C4-2B (cell line): ENCODE data around the gene ARHGEF12.

ENCODE experiments used
- H3K27ac ChIP-seq: fragments of 450-650 bp; 2 replicates; pipeline ENCODE4 v1.5.1; 2017
- ZFX ChIP-seq: fragments of 450-650 bp; IDR thresholded peaks from 2 replicates; pipeline ENCODE4 v1.6.1; 2017
- TF ChIP-seq, protein P1 (sequence below): fragments of 450-650 bp; conservative IDR thresholded peaks from 2 replicates; pipeline ENCODE4 v1.5.1; 2017; ENCODE audit warnings: mild to moderate bottlenecking

Gene ARHGEF12

DNA sequence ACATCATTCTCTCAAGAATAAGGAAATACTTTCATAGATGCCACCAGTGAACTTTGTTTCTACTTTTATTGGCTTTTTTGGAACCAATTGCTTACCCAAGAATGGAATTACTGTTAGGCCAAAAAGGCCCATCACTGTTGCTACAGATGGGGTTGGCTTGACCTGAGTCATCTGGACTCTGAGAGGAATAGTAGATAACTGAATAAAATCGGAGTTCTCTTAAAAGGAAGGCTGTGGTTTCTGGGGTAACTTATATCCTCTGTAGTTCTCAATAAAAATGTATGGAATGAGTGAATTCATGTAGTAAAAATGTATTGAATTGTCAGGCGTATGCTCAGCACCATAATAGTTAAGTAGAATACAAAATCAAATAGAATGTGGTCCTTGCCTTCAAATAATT, 56.6 kb downstream of the ARHGEF12 start:
- TF ChIP-seq, protein P1, sequence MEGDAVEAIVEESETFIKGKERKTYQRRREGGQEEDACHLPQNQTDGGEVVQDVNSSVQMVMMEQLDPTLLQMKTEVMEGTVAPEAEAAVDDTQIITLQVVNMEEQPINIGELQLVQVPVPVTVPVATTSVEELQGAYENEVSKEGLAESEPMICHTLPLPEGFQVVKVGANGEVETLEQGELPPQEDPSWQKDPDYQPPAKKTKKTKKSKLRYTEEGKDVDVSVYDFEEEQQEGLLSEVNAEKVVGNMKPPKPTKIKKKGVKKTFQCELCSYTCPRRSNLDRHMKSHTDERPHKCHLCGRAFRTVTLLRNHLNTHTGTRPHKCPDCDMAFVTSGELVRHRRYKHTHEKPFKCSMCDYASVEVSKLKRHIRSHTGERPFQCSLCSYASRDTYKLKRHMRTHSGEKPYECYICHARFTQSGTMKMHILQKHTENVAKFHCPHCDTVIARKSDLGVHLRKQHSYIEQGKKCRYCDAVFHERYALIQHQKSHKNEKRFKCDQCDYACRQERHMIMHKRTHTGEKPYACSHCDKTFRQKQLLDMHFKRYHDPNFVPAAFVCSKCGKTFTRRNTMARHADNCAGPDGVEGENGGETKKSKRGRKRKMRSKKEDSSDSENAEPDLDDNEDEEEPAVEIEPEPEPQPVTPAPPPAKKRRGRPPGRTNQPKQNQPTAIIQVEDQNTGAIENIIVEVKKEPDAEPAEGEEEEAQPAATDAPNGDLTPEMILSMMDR, result no peak
- TF ChIP-seq ZFX, result no peak
- H3K27ac ChIP-seq, result no peak overlapping the region

DNA sequence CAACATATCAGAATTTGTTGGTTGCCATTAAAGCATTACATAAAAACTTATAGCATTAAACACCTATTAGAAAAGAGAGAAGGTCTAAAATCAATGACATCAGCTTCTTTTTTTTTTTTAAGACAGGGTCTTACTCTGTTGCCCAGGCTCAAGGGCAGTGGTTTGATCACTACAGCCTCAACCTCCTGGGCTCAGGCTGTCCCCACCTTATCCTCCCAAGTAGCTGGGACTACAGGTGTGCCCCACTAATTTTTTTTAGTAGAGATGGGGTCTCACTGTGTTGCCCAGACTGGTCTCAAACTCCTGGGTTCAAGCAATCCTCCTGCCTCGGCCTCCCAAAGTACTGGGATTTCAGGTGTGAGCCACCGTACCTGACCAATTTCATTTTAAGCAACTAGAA, 57.9 kb downstream of the ARHGEF12 start:
- TF ChIP-seq ZFX, result no peak
- TF ChIP-seq, protein P1, result no peak
- H3K27ac ChIP-seq, result no peak overlapping the region

DNA sequence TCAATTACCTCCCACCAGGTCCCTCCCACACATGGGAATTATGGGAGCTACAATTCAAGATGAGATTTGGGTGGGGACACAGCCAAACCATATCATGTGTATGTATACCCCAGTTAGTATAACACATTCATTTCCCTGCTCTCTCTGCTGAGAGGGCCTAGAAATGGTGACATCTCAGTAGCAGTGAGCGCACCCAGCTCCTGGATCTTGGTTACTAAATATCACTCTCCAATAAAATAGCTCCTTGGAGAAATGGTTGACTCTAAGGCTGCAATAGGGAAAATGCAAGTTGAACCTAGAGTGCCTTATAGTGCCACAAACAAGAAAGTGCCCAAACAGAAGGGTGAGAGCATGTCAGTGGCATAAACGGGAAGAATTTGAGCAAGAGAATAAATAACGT, 59.6 kb downstream of the ARHGEF12 start:
- TF ChIP-seq, protein P1, result no peak
- TF ChIP-seq ZFX, result no peak
- no peak overlapping the region for H3K27ac ChIP-seq

DNA sequence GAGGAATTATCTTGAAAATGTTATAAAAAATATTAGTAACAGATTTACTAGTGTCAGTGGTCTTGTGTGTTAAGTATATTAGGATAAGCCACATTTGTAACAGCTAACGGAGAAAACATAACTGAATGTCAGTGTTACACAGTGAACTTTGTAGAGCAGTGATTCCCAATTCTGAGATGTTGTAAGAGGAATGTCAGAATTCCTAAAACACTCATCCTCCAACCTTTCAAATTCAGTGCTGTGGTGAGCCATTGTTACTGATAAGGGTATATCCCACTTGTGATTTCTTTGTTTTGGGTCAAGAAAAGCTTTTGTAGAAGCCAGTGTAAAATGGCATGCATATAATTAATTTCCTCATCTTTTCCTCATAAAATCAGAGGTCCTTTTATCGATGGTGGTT, 61.9 kb downstream of the ARHGEF12 start:
- no peak overlapping the region for H3K27ac ChIP-seq
- no peak for TF ChIP-seq ZFX
- TF ChIP-seq, protein P1, result no peak

DNA sequence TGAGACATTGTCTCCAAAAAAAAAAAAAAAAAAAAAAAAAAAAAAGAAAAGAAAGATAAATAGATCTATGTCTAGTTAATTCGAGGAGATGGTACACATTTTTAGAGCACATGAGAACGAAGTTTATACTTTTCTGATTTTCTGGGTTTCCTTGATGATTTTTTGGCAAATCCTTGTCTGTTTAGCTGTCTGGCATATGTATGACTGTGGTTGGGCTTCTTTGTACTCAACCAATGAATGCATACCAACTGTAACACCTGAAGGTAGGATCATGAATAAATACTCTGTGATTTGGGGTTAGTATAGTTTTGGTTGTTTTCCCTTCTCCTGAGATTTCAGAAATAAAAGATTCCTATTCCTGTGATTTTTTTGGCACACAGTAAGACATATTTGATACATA, 63.1 kb downstream of the ARHGEF12 start:
- no peak overlapping the region for H3K27ac ChIP-seq
- TF ChIP-seq, protein P1, result no peak
- no peak for TF ChIP-seq ZFX

DNA sequence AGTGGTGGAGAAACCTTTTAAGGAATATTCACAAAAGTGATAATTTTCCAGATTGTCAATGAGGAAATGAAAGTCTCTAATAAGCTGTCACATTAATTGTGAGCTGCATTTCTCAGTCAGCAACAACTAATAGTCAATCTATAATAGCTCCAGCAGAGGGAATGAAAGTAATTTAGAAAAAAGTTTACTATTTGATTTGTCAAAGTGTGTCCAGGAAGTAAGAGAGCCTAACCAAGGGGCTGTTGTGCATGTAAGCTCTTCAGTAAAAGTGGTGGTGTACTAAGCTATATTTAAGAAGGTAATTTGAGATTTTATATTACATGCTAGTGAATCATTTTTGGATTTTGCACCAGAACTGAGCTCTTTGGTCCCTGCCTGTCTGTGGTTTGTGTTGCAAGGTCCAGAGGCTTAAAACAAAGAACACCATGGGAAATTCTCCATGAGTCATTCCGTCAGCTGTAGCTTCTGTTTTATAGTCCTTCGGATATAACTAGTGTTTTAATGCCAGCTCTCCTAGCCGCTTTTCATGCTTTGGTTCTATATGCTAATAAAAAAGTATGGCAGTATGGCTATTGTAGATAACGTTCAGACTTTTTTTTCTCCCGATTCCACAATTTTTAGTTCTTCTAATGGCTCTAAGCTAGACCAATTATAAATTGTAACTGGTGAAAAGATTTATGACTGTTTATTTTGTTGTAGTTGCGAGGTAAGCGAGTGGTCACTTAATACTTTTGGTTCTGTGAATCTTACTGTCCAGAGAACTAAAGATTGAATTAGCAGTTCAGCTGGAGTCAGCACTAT, 64.6 kb downstream of the ARHGEF12 start:
- no peak overlapping the region for H3K27ac ChIP-seq
- TF ChIP-seq, protein P1, result no peak
- no peak for TF ChIP-seq ZFX

DNA sequence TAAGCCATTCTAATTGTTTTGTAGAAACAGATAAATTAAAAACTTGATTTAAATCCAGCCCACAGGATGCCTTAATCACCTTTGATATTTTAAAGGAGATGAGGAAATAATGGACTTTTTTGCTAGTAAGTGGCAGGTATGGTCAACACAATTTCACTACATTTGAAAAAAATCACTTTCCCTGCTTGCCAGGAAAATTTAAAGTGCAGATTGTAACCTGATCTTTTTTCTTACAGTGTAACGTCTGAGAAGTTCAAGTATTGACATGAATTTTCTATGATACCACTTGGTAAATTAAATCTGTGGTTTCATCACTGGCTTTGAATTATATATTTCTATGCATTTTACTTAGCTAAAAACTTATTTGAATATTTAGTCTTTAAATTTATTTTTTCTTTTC, 65.3 kb downstream of the ARHGEF12 start:
- no peak overlapping the region for H3K27ac ChIP-seq

More for the DNA sequence above, 65.3 kb downstream of the ARHGEF12 start:
- TF ChIP-seq, protein P1, result no peak
- TF ChIP-seq ZFX, result no peak
